GM12873 (cell line): Measurements from ENCODE around the gene DHRS7B.

Experiments
- CTCF ChIP-seq: IDR thresholded peaks from 2 replicates; pipeline ENCODE4 v1.5.1; 2012; ENCODE audit warnings: low read depth, mild to moderate bottlenecking, moderate library complexity, low read length, control low read depth; ENCODE audit not compliant: insufficient read depth; ENCODE audit errors: missing control alignments

Gene DHRS7B

GRCh38 chr17:21152731-21153130, 26.0 kb downstream of the DHRS7B start:
- no peak for TF ChIP-seq CTCF

GRCh38 chr17:21157586-21158370, 31.0 kb downstream of the DHRS7B start:
- no peak for TF ChIP-seq CTCF

GRCh38 chr17:21160401-21160800, 33.6 kb downstream of the DHRS7B start:
- TF ChIP-seq CTCF: no peak

- no peak for TF ChIP-seq CTCF
These were observed 35.0 kb downstream of the DHRS7B start for GRCh38 chr17:21161498-21162393.

- TF ChIP-seq CTCF: no peak
These were observed 35.6 kb downstream of the DHRS7B start for GRCh38 chr17:21162394-21162775.

GRCh38 chr17:21163101-21163500, 36.3 kb downstream of the DHRS7B start:
- TF ChIP-seq CTCF: no peak

GRCh38 chr17:21164216-21164615, 37.5 kb downstream of the DHRS7B start:
- peak; percentile 37 for TF ChIP-seq CTCF
